ENCODE results near the gene PLCXD3.
A peak's percentile ranks its signal among the peaks of the same experiment; 100 is the strongest.

The PLCXD3 gene

GRCh38 chr5:41537581-41537980, 27.2 kb upstream of the PLCXD3 start:
- ChIA-PET CTCF (no interaction called here), POLR2A (no interaction called here)
- no peak for DNase-seq (ENCODE audit: extremely low spot score)
- no peak for TF ChIP-seq CTCF (IDR thresholded peaks at IDR 0.05; ENCODE audit: control extremely low read depth, extremely low read depth, low read depth, missing control alignments)

DNA sequence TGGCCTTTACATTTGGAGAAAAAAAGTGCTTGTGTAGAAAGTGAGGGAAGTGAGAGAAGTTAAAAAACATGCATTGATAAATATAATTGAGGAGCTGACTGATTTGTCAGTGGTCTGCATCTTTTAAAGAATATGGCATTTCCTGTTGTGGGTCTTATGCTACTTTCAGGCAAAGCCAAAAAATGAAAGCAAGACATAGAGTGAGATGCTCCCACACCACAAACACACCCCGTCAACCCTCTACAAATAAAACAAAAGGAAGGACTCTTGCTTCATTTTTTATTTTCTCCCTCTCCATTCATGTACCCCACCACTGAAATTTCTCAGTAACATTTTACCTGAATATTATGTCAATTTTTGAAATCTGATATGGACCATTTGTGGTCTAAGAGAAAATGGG, 22.1 kb upstream of the PLCXD3 start:
- POLR2A ChIA-PET, result no interaction called here
- TF ChIP-seq CTCF (IDR thresholded peaks at IDR 0.05; ENCODE audit: control extremely low read depth, extremely low read depth, low read depth, missing control alignments), result no peak
- CTCF ChIA-PET, result interaction anchor here (1.0 kb wide), 1 partner anchor 8 kb away, joined by 3 read pairs; no protein-coding TSS in a partner anchor
- no peak for DNase-seq (ENCODE audit: extremely low spot score)

DNA sequence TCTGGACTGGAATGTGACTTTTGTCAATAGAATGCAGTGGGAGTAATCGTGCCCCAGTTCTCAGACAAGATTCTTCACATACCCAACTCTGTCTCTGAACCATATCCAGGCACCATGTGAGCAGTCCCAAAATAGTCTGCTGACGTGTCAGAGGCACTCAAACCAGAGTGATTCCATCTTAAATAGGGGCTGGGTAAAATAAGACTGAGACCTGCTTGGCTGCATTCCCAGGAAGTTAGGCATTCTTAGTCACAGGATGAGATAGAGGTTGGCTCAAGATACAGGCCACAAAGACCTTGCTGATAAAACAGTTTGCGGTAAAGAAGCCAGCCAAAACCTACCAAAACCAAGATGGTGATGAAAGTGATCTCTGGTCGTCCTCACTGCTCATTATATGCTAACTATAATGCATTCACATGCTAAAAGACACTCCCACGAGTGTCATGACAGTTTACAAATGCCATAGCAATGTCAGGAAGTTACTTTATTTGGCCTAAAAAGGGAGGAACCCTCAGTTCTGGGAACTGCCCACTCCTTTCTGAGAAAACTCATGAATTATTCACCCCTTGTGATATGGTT, 16.9 kb upstream of the PLCXD3 start:
- POLR2A ChIA-PET, result no interaction called here
- CTCF ChIA-PET, result no interaction called here
- no peak for DNase-seq (ENCODE audit: extremely low spot score)
- TF ChIP-seq CTCF (IDR thresholded peaks at IDR 0.05; ENCODE audit: control extremely low read depth, extremely low read depth, low read depth, missing control alignments), result no peak

DNA sequence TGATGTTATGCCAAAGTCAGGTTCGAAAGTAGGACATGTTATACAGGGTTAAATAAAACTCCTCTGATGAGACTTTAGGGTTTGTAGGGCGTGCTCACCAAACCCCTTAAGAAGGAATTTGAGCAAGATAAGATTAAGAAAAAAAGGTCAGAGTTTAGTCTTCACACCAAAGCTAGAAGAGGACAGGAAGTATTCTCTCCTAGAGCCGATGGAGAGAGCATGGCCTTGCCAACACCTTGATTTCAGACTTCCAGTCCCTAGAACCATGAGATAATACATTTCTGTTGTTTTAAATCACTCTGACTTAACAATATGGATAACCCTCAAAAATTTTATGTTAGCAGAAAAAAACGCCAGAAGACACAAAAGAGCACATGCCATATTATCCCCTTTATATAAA, 16.3 kb upstream of the PLCXD3 start:
- ChIA-PET CTCF (interaction anchor here (1.8 kb wide), 1 partner anchor 10 kb away, joined by 4 read pairs; no protein-coding TSS in a partner anchor), POLR2A (no interaction called here)
- no peak for DNase-seq (ENCODE audit: extremely low spot score)
- no peak for TF ChIP-seq CTCF (IDR thresholded peaks at IDR 0.05; ENCODE audit: control extremely low read depth, extremely low read depth, low read depth, missing control alignments)

GRCh38 chr5:41524174-41524573, 13.8 kb upstream of the PLCXD3 start:
- peak; percentile 13 for TF ChIP-seq CTCF (IDR thresholded peaks at IDR 0.05; ENCODE audit: control extremely low read depth, extremely low read depth, low read depth, missing control alignments)
- peak; percentile 12 for DNase-seq (ENCODE audit: extremely low spot score)
- CTCF ChIA-PET, result interaction anchor here (0.7 to 1.6 kb wide), 5 partner anchors 9 to 255 kb away, joined by 3 to 8 read pairs (median 3); no protein-coding TSS in a partner anchor
- POLR2A ChIA-PET, result no interaction called here

DNA sequence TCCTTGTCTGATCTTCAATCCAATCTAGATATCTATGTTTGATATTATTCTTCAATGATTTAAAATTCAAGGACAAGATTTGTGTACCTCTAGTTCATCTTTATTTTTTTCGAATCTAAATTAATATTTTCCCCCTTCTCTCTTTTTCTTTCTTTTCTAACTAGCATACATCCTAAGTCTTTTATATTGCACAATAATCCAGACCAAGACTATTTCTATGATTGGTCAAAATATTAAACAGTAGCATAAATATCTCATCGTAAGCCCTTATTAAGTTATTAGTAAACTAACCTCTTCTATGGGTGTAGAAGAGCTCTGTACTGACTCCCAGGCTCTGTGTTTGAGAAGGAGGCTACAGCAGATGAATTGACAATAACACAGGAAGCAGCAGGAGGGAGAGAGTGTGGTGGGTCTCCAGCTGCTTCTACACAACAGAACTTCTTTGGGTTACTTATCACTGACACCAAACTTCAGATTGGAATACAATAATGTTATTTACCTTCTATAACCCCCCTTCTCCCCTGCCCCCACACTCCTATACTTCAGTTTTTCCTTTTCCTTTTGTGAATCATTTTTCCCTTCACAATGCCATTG, 11.9 kb upstream of the PLCXD3 start:
- no peak for TF ChIP-seq CTCF (IDR thresholded peaks at IDR 0.05; ENCODE audit: control extremely low read depth, extremely low read depth, low read depth, missing control alignments)
- ChIA-PET CTCF (no interaction called here), POLR2A (no interaction called here)
- no peak for DNase-seq (ENCODE audit: extremely low spot score)

Measured in GM10248 (cell line).